DMS53 (cell line): ENCODE data around the gene BCL7A.
"Not testable (repeated sequence)": the region's sequence is repeated elsewhere in the genome, so short reads cannot be mapped to it uniquely, and the experiment has no call there.

Experiments used
- DNase-seq: peaks from one replicate; lab custom pipeline; 2025; lab: John Stamatoyannopoulos, UW

BCL7A gene

DNA sequence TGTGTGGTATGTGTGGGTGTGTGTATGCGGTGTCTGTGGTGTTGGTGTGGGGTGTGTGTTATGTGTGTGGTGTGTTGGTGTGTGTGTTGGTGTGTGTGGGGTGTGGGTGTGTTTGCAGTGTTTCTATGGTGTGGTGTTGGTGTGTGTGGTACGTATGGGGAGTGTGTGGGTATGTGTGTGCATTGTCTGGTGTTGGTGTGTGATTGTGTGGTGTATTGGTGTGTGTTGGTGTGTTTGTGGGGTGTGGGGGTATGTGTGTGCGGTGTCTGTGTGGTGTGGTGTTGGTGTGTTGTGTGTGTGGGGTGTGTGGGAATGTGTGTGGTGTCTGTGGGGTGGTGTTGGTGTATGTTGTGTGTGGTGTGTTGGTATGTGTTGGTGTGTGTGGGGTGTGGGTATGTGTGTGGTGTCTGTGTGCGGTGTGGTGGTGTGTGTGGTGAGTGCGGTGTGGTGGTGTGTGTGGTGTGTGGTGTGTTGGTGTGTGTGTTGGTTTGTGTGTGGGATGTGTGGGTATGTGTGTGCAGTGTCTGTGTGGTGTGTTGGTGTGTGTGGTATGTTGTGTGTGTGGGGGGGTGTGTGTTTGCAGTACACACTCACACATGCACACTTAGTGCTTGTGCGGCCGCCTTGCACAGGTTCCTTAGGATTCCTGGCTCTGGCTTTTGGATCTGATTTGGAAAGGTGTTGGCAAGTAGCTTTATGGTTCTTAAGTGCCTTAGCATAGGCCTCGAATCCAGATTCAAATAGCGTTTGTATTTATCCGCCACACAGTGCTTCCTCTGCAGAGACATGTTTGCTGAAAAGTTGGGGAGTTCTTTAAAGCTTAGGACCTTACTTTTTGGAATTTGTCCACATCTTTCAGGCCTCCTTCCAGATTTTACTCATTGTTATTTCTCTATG lies 73.3 kb downstream of the BCL7A start:
- peak; percentile 58 for DNase-seq

- DNase-seq = no peak
These were observed 74.3 kb downstream of the BCL7A start for GRCh38 chr12:122096014-122096413.

DNA sequence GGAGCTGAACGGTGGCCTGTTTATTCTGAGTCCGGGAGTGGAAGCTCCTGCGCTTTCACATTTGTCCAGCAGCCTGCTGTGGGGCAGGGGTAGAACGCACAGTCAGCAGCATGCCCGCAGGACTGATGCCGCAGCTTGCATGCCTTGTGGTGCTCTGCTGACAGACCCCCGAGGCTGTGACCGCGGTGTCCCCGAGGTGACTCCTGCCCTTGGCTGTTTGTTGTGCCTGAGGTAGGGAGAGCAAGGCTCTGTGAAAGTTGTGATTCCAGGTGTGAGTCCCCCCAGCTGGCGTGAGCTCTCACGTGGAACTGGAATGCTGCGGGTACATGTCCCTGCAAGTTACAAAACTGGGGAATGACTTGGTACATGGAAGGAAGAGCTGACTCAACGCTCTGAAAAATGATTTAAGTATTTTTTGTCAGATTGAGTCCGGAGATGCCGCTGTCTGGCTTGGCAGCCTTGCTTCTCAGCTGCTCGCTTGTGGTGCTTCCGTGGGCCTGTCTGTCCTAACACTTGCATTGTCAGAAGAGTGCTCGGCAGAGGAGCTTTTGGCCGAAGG lies 75.0 kb downstream of the BCL7A start:
- peak; percentile 22 for DNase-seq

GRCh38 chr12:122097584-122097926 lies 75.9 kb downstream of the BCL7A start:
- DNase-seq = no peak

DNA sequence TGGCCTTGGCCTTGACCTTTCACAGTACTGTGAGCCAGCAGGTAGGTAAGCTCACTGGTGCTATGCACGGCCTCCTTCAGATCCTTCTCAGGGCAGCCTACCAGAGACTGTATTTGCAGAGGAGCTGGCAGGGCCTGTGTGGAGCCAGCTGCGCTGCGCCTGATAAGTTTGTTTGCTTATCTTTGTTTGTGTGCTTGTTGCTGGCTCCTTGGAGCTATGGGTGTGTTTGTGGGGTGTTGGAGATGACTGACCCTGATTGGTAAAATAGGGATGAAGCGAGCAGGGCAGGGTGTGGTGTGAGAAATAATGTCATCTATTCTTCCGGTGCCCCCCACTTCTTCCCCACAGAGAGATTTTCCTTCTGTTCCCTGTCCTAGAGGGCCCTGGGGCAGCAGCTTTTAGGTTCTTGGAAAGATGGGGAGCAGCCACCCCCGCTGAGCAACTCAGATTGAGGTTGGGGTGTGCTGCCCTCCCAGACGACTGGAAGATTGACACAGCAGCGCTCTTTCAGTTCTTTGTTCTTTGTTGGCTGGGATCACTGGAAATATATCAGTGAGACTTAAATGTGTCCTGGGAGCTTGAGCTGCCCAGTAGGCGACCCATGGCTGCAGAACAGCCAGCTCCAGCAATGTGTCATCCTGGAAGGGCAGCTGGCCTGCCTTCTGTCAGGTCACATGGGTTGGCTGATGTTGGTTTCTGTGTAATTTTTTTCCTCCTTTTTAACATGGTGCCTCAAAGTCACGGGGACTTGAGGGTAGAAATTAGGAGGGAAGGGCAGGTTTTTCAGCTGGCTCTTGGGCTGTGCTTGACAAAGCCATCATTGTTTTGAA lies 76.5 kb downstream of the BCL7A start:
- DNase-seq = peak; percentile 98

DNA sequence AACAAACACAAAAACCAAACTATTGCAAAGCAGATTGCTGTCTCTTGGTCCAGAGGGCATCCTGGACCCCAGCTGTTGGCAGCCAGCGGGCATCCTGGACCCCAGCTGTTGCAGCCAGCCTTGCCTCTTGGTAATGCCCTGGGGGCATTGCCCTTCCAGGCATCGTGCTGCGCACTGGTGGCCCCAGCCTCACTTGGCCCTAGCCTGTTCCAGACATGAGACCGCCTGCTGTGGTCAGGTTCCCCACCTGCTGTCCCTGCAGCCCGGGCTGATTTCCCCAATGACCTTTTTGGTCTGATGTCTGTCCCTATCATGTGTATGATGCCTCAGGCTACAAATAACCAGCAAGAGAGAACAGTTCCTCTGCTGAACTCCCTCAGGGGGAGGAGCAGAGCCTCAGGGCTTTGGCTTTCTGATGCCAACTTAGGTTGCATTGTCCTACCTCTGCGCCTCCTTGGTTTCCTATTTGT lies 77.6 kb downstream of the BCL7A start:
- no peak for DNase-seq

GRCh38 chr12:122099856-122100255 lies 78.2 kb downstream of the BCL7A start:
- peak; percentile 60 for DNase-seq

- DNase-seq = no peak
These were observed 78.9 kb downstream of the BCL7A start for GRCh38 chr12:122100568-122100967.

- DNase-seq = no peak
These were observed 80.6 kb downstream of the BCL7A start for GRCh38 chr12:122102331-122102730.

- DNase-seq = no peak
These were observed 83.2 kb downstream of the BCL7A start for GRCh38 chr12:122104844-122105243.

DNA sequence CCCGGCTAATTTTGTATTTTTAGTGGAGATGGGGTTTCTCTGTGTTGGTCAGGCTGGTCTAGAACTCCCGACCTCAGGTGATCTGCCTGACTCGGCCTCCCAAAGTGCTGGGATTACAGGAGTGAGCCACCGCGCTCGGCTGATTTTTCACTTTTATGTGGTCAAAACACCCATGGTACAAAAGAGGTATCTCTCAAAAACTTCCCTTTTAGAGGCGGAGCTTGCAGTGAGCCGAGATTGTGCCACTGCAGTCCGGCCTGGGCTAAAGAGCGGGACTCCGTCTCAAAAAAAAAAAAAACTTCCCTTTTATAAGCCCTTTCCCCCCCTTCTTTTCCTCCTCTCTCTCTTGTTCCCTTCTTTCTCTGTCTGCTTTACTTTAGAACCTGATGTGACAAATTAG lies 83.8 kb downstream of the BCL7A start:
- not testable (repeated sequence) for DNase-seq

GRCh38 chr12:122106843-122107242 lies 85.2 kb downstream of the BCL7A start:
- DNase-seq = peak; percentile 91

- DNase-seq = no peak
These were observed 85.6 kb downstream of the BCL7A start for GRCh38 chr12:122107261-122107660.

GRCh38 chr12:122111089-122111641 lies 89.5 kb downstream of the BCL7A start:
- DNase-seq = peak; percentile 78
